Small intestine (tissue), 7 donors: ENCODE results near the gene CBFA2T3. TPM values are rescaled to one million over a fixed set of nuclear protein-coding genes. Genes with fewer than 3 reads are reported as not detected.
"Not testable (repeated sequence)": the region's sequence is repeated elsewhere in the genome, so short reads cannot be mapped to it uniquely, and the experiment has no call there.

Experiments used
- DNase-seq, 2 donors: peaks; one replicate each; pipeline versions ENCODE4 v3.0.0 to v3.0.0-alpha.2; 2013
- FAIRE-seq: peaks from 2 replicates; lab custom pipeline; 2012; peaks lifted over from hg19 to GRCh38; lab: Jason Lieb, UNC
- H3K27ac ChIP-seq, 3 donors: one replicate each; pipeline ENCODE4 v1.5.1; 2013; ENCODE audit warnings: low read length in 2 of 3, mild to moderate bottlenecking in 2 of 3, control low read depth in 1 of 3, inconsistent platforms in 1 of 3, low read depth in 1 of 3, moderate library complexity in 1 of 3
- H3K27me3 ChIP-seq, 3 donors: one replicate each; pipeline ENCODE4 v1.6.1; 2013; ENCODE audit warnings: low read length in 3 of 3, inconsistent platforms in 1 of 3; ENCODE audit not compliant: control insufficient read depth in 3 of 3, insufficient read depth in 3 of 3
- H3K36me3 ChIP-seq, 3 donors: one replicate each; pipeline ENCODE4 v1.6.1; 2013; ENCODE audit warnings: low read length in 3 of 3, inconsistent platforms in 1 of 3, low read depth in 1 of 3, mild to moderate bottlenecking in 1 of 3, moderate library complexity in 1 of 3; ENCODE audit not compliant: control insufficient read depth in 3 of 3, insufficient read depth in 2 of 3
- H3K4me1 ChIP-seq, 3 donors: one replicate each; pipeline ENCODE4 v1.6.1; 2013; ENCODE audit warnings: low read length in 2 of 3, inconsistent platforms in 1 of 3, low read depth in 1 of 3, mild to moderate bottlenecking in 1 of 3, moderate library complexity in 1 of 3; ENCODE audit not compliant: control insufficient read depth in 3 of 3, insufficient read depth in 2 of 3
- H3K4me3 ChIP-seq, 3 donors: one replicate each; pipeline ENCODE4 v1.5.1; 2013; ENCODE audit warnings: low read length in 3 of 3, control low read depth in 1 of 3, inconsistent platforms in 1 of 3, low read depth in 1 of 3, mild to moderate bottlenecking in 1 of 3, moderate library complexity in 1 of 3
- H3K9me3 ChIP-seq, 2 donors: one replicate each; pipeline ENCODE4 v1.6.1; 2013; ENCODE audit warnings: low read depth in 1 of 2, low read length in 1 of 2; ENCODE audit not compliant: control insufficient read depth in 2 of 2, insufficient read depth in 1 of 2
- WGBS, 3 donors: extraction: QIAGEN DNeasy Blood & Tissue Kit; methylation state at CpG; one replicate each; pipeline ENCODE4 v1.1.7; 2013; 5-methylcytosine and 5-hydroxymethylcytosine counted together
- polyA plus RNA-seq, 4 donors: library from polyadenylated mRNA; stranded (reverse) in 3 of 4; unstranded in 1 of 4; fragments of 200-250 nt in 3 of 4; fragments of 120-200 nt in 1 of 4; gene quantifications; one replicate each; pipeline versions ENCODE4 v1.2.1 to v1.2.3, GENCODE V29; 2013
- donor health status: healthy with polysubstance abuse.
- donor health status: control.
- donor health status: control.
- donor health status: Bipolar disorder and iron deficiency.
- donor health status: healthy.

The CBFA2T3 gene
- polyA plus RNA-seq, 4 donors, result 1.4 to 8.4 (median 4.1) TPM

DNA sequence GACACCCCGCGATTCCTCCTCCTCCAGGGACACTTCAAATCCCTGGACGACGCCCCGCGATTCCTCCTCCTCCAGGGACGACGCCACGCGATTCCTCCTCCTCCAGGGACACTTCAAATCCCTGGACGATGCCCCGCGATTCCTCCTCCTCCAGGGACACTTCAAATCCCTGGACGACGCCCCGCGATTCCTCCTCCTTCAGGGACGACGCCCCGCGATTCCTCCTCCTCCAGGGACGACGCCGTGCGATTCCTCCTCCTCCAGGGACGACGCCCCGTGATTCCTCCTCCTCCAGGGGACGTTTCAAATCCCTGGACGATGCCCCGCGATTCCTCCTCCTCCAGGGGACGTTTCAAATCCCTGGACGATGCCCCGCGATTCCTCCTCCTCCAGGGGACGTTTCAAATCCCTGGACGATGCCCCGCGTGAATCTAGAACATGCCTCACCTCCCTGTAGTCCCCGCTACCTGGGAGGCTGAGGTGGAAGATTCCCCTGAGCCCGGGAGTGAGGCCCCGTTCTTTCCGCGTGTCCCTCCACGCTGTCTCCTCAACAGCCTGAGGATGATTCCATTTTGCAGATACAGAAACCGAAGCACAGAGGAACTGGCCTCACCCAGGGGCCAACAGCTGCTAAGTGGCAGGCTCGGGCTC, 87.2 kb downstream of the CBFA2T3 start:
- H3K9me3 ChIP-seq, result peaks cover 0 to 12% of the 10 kb centered on the region in 2 donors
- H3K27ac ChIP-seq, FAIRE-seq, DNase-seq, H3K27me3 ChIP-seq, H3K4me3 ChIP-seq, H3K4me1 ChIP-seq, H3K36me3 ChIP-seq: not testable (repeated sequence)
- 89 to 94% (median 92%) methylated on average over 45 to 48 of the region's 48 CpGs for WGBS, 3 donors

- FAIRE-seq, result no peak
- no peaks in the 10 kb centered on the region for H3K27me3 ChIP-seq
- WGBS, 3 donors, result 61 to 80% (median 73%) methylated on average over 25 to 30 of the region's 30 CpGs
- no peak for DNase-seq
- no peak overlapping the region for H3K27ac ChIP-seq
- no peaks in the 10 kb centered on the region for H3K4me1 ChIP-seq
- H3K9me3 ChIP-seq, result peaks cover 0 to 12% of the 10 kb centered on the region in 2 donors
- peaks cover 0 to 16% (median 0%) of the 10 kb centered on the region in 3 donors for H3K36me3 ChIP-seq
- H3K4me3 ChIP-seq, result no peak overlapping the region
Measured at GRCh38 chr16:88888461-88889387, 88.3 kb downstream of the CBFA2T3 start.

GRCh38 chr16:88888057-88888456, 89.0 kb downstream of the CBFA2T3 start:
- WGBS, 3 donors, result 68 to 75% (median 70%) methylated on average over 14 of the region's 14 CpGs
- Histone ChIP-seq H3K27me3 (no peaks in the 10 kb centered on the region), H3K4me3 (no peak overlapping the region), H3K27ac (peak overlapping the region in 1 of 3 donors; percentile 14), H3K9me3 (peaks cover 0 to 12% of the 10 kb centered on the region in 2 donors), H3K4me1 (no peaks in the 10 kb centered on the region), H3K36me3 (peaks cover 0 to 16% (median 0%) of the 10 kb centered on the region in 3 donors)
- no peak for FAIRE-seq
- DNase-seq, result no peak

- Histone ChIP-seq H3K27me3 (no peaks in the 10 kb centered on the region), H3K36me3 (peaks cover 0 to 16% (median 0%) of the 10 kb centered on the region in 3 donors), H3K27ac (peak overlapping the region in 1 of 3 donors; percentile 14), H3K4me3 (no peak overlapping the region), H3K4me1 (no peaks in the 10 kb centered on the region), H3K9me3 (peaks cover 0 to 12% of the 10 kb centered on the region in 2 donors)
- no peak for FAIRE-seq
- 68 to 82% (median 68%) methylated on average over 35 to 39 of the region's 39 CpGs for WGBS, 3 donors
- DNase-seq, result peak; percentile 4 to 47
Measured at GRCh38 chr16:88886845-88887521, 90.0 kb downstream of the CBFA2T3 start.

GRCh38 chr16:88886420-88886844, 90.6 kb downstream of the CBFA2T3 start:
- no peak for DNase-seq
- Histone ChIP-seq H3K27me3 (peaks cover 0 to 2% (median 0%) of the 10 kb centered on the region in 3 donors), H3K27ac (peak overlapping the region in 1 of 3 donors; percentile 2), H3K4me3 (no peak overlapping the region), H3K4me1 (peaks cover 0 to 2% (median 0%) of the 10 kb centered on the region in 3 donors), H3K36me3 (peaks cover 0 to 15% (median 0%) of the 10 kb centered on the region in 3 donors), H3K9me3 (peaks cover 0 to 12% of the 10 kb centered on the region in 2 donors)
- WGBS, 3 donors, result 65 to 80% (median 79%) methylated on average over 14 to 15 of the region's 15 CpGs
- no peak for FAIRE-seq

DNA sequence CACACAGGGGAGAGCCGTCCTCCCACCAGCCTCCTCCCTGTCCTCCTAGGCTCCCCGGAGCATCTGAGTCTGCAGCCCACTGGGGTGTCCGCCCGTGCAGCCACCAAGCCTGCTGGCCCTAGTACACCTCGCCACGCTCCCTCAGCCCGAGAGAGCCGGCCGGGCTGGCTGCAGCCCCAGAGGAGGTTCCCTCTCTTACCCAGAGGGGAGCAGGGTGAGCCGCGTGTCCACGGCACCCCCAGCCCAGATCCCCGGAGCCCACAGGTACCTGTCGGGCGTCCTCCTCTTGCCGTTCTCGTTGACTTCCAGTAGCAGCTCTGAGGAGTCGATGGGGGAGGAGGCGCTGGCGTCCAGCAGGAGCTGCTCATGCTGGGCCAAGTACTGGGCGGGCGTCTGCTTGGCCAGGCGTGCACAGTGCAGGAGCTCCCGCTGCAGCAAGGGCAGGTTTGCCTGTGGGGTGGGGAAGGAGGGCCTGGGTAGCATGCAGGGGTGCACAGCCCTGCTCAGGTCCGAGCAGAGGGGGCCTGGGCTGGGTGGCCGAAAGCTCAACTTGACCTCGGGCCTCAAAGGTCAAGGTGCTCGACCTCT, 91.2 kb downstream of the CBFA2T3 start:
- peaks cover 0 to 15% (median 0%) of the 10 kb centered on the region in 3 donors for H3K36me3 ChIP-seq
- H3K27ac ChIP-seq, result no peak overlapping the region
- peaks cover 0 to 7% (median 0%) of the 10 kb centered on the region in 3 donors for H3K4me1 ChIP-seq
- DNase-seq, result no peak
- peaks cover 0 to 12% of the 10 kb centered on the region in 2 donors for H3K9me3 ChIP-seq
- WGBS, 3 donors, result 85 to 90% (median 88%) methylated on average over 25 to 28 of the region's 28 CpGs
- FAIRE-seq, result no peak
- peaks cover 0 to 4% (median 0%) of the 10 kb centered on the region in 3 donors for H3K27me3 ChIP-seq
- no peak overlapping the region for H3K4me3 ChIP-seq

- no peak overlapping the region for H3K4me3 ChIP-seq
- peaks cover 0 to 11% (median 0%) of the 10 kb centered on the region in 3 donors for H3K27me3 ChIP-seq
- FAIRE-seq, result no peak
- H3K9me3 ChIP-seq, result peaks cover 0 to 5% of the 10 kb centered on the region in 2 donors
- WGBS, 3 donors, result 88 to 93% (median 89%) methylated on average over 36 to 39 of the region's 39 CpGs
- peaks cover 0 to 12% (median 0%) of the 10 kb centered on the region in 3 donors for H3K4me1 ChIP-seq
- DNase-seq, result no peak
- no peak overlapping the region for H3K27ac ChIP-seq
- peaks cover 0 to 11% (median 0%) of the 10 kb centered on the region in 3 donors for H3K36me3 ChIP-seq
Measured at GRCh38 chr16:88884569-88885271, 92.3 kb downstream of the CBFA2T3 start.
